Stromal cell of bone marrow (primary cell): ENCODE results near the gene ANKHD1.
"Not testable (repeated sequence)": the region's sequence is repeated elsewhere in the genome, so short reads cannot be mapped to it uniquely, and the experiment has no call there.

Experiments used
- DNase-seq: peaks from one replicate; pipeline ENCODE4 v3.0.0-alpha.2; 2012; ENCODE audit warnings: low read depth

Gene ANKHD1

GRCh38 chr5:140565024-140565779, 163.6 kb downstream of the ANKHD1 start:
- DNase-seq = no peak

GRCh38 chr5:140565780-140566095, 164.1 kb downstream of the ANKHD1 start:
- no peak for DNase-seq

GRCh38 chr5:140566665-140567064, 165.0 kb downstream of the ANKHD1 start:
- DNase-seq = no peak

- DNase-seq = no peak
Observed at GRCh38 chr5:140567136-140567818, 165.6 kb downstream of the ANKHD1 start.

GRCh38 chr5:140567871-140568270, 166.2 kb downstream of the ANKHD1 start:
- DNase-seq = no peak

- no peak for DNase-seq
Observed at GRCh38 chr5:140568443-140569063, 166.9 kb downstream of the ANKHD1 start.

- no peak for DNase-seq
Observed at GRCh38 chr5:140569197-140569596, 167.6 kb downstream of the ANKHD1 start.

GRCh38 chr5:140570058-140570457, 168.4 kb downstream of the ANKHD1 start:
- no peak for DNase-seq

- no peak for DNase-seq
Observed at GRCh38 chr5:140570488-140570887, 168.9 kb downstream of the ANKHD1 start.

- DNase-seq = no peak
Observed at GRCh38 chr5:140571105-140571504, 169.5 kb downstream of the ANKHD1 start.

- DNase-seq = no peak
Observed at GRCh38 chr5:140573683-140574082, 172.1 kb downstream of the ANKHD1 start.

- no peak for DNase-seq
Observed at GRCh38 chr5:140574165-140574564, 172.5 kb downstream of the ANKHD1 start.

GRCh38 chr5:140575309-140575708, 173.7 kb downstream of the ANKHD1 start:
- no peak for DNase-seq

- no peak for DNase-seq
Observed at GRCh38 chr5:140576776-140577201, 175.2 kb downstream of the ANKHD1 start.

GRCh38 chr5:140579188-140579747, 177.6 kb downstream of the ANKHD1 start:
- DNase-seq = not testable (repeated sequence)

- no peak for DNase-seq
Observed at GRCh38 chr5:140587495-140587894, 185.9 kb downstream of the ANKHD1 start.

GRCh38 chr5:140588311-140589070, 186.9 kb downstream of the ANKHD1 start:
- DNase-seq = no peak
